ENCODE measurements around the gene NPR3. TPM values are rescaled to one million over a fixed set of nuclear protein-coding genes. Genes with fewer than 3 reads are reported as not detected.
A peak's percentile ranks its signal among the peaks of the same experiment; 100 is the strongest.

The NPR3 gene, protein sequence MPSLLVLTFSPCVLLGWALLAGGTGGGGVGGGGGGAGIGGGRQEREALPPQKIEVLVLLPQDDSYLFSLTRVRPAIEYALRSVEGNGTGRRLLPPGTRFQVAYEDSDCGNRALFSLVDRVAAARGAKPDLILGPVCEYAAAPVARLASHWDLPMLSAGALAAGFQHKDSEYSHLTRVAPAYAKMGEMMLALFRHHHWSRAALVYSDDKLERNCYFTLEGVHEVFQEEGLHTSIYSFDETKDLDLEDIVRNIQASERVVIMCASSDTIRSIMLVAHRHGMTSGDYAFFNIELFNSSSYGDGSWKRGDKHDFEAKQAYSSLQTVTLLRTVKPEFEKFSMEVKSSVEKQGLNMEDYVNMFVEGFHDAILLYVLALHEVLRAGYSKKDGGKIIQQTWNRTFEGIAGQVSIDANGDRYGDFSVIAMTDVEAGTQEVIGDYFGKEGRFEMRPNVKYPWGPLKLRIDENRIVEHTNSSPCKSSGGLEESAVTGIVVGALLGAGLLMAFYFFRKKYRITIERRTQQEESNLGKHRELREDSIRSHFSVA
- 35.8 and 49.7 TPM in 2 replicates for polyA plus RNA-seq (2012; rRNA removed)
- polyA plus RNA-seq (2012; cell fraction: cytosol; rRNA removed): 34.1 and 48.3 TPM in 2 replicates
- polyA plus RNA-seq (2012; cell fraction: nucleus; rRNA removed): 28.9 and 53.2 TPM in 2 replicates

DNA sequence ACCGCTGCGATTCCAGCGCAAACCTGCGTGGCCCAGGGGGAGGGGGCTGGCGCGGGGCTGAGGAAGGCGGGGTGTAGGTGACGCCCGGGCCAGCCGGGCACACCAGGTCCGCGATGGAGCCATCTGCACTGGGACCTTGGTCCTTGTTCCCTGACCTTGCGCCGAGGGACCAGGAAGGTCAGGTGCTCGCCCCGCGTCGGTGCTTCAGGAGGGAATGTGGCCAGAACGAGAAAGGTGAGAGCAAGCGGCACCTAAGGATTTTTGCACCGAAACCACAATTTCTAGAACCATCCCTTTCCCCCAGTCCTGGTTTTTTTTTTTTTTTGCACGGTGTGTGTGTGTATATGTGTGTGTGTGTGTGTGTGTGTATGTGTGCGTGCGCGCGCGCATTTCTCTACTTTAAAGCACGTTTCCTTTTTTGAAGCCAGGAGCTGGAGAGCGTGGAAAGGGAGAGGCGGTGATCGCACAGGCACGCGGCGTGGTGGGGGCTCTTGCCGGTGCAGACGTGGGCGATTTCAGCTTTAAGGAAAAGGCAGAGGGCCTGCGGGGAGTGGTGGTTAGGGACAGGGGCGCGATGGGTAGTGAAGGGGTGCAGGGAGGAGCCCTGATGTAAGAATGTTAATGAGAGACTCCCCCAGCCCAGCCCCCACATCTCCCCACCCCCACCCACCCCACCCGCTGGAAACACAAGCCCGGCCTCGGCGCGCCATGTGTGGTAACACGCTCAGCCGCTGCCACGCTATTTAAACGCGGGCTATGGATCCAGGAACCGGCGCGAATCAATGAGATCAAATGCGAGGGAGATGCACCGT, at the start of gene NPR3:
Gene NPR3 (plus strand): TSS at position 772 of the 812 bp plus-strand sequence. CDS start 456 bp downstream, outside the sequence.
- Histone ChIP-seq H3K79me2 (ENCODE audit: insufficient read depth) (peaks cover 51% of the 10 kb centered on the region), H2AFZ (ENCODE audit: low read depth) (peak within 1 kb of the TSS; percentile 76), H3K9me2 (no peaks in the 10 kb centered on the region), H3K9me3 (no peaks in the 10 kb centered on the region), H3K9ac (peak within 1 kb of the TSS; percentile 91), H3K36me3 (replicated peaks in 1 of 2; ENCODE audit: control insufficient read depth in 1 of 2, insufficient read depth in 2 of 2, low read length in 1 of 2) (peaks cover 0 to 3% of the 10 kb centered on the region in 2 experiments), H4K20me1 (ENCODE audit: insufficient read depth) (no peaks in the 10 kb centered on the region), H3K27me3 (ENCODE audit: insufficient read depth) (no peaks in the 10 kb centered on the region), H3K4me3 (ENCODE audit: low read depth in 2 of 2, low read length in 1 of 2) (peak within 1 kb of the TSS; percentile 65 to 77), H3K4me2 (peak within 1 kb of the TSS; percentile 82), H3F3A (replicated peaks; ENCODE audit: insufficient read depth) (peaks cover 39% of the 10 kb centered on the region), H3K4me1 (ENCODE audit: control insufficient read depth in 1 of 2, insufficient read depth in 2 of 2, low read depth in 1 of 2, low read length in 1 of 2) (peaks cover 6 to 12% of the 10 kb centered on the region in 2 experiments; a peak in 1 of 4 replicates), H3K27ac (ENCODE audit: low read depth in 2 of 2, low read length in 1 of 2) (peak within 1 kb of the TSS; percentile 58 to 95)
- WGBS (ENCODE audit: low lambda C conversion rate): 4% methylated on average over 52 of the region's 55 CpGs
- ChIA-PET POLR2A (no interaction called here), CTCF (interaction anchor here (0.6 to 1.0 kb wide), 3 partner anchors 29 to 711 kb away, joined by 3 read pairs; no protein-coding TSS in a partner anchor)
- DNase-seq: peak; percentile 41
- no peak for TF ChIP-seq EP300 (IDR thresholded peaks at IDR 0.05; ENCODE audit: borderline replicate concordance in 1 of 2, low read depth in 1 of 2, low read length in 1 of 2)
- no peak for TF ChIP-seq RCOR1 (IDR thresholded peaks at IDR 0.05; ENCODE audit: low read length)
- no peak for TF ChIP-seq MXI1 (IDR thresholded peaks at IDR 0.05; ENCODE audit: low read depth, low read length)
- TF ChIP-seq, protein P1, sequence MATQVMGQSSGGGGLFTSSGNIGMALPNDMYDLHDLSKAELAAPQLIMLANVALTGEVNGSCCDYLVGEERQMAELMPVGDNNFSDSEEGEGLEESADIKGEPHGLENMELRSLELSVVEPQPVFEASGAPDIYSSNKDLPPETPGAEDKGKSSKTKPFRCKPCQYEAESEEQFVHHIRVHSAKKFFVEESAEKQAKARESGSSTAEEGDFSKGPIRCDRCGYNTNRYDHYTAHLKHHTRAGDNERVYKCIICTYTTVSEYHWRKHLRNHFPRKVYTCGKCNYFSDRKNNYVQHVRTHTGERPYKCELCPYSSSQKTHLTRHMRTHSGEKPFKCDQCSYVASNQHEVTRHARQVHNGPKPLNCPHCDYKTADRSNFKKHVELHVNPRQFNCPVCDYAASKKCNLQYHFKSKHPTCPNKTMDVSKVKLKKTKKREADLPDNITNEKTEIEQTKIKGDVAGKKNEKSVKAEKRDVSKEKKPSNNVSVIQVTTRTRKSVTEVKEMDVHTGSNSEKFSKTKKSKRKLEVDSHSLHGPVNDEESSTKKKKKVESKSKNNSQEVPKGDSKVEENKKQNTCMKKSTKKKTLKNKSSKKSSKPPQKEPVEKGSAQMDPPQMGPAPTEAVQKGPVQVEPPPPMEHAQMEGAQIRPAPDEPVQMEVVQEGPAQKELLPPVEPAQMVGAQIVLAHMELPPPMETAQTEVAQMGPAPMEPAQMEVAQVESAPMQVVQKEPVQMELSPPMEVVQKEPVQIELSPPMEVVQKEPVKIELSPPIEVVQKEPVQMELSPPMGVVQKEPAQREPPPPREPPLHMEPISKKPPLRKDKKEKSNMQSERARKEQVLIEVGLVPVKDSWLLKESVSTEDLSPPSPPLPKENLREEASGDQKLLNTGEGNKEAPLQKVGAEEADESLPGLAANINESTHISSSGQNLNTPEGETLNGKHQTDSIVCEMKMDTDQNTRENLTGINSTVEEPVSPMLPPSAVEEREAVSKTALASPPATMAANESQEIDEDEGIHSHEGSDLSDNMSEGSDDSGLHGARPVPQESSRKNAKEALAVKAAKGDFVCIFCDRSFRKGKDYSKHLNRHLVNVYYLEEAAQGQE (IDR thresholded peaks at IDR 0.05; ENCODE audit: low read depth, low read length): no peak
- no peak for TF ChIP-seq SIN3A (IDR thresholded peaks at IDR 0.05; ENCODE audit: borderline replicate concordance, low read depth, low read length)
- TF ChIP-seq EZH2phosphoT487 (IDR thresholded peaks at IDR 0.05; ENCODE audit: borderline replicate concordance, low read depth): no peak
- no peak for TF ChIP-seq NRF1 (IDR thresholded peaks at IDR 0.05; ENCODE audit: low read depth, low read length)
- TF ChIP-seq, protein P2, sequence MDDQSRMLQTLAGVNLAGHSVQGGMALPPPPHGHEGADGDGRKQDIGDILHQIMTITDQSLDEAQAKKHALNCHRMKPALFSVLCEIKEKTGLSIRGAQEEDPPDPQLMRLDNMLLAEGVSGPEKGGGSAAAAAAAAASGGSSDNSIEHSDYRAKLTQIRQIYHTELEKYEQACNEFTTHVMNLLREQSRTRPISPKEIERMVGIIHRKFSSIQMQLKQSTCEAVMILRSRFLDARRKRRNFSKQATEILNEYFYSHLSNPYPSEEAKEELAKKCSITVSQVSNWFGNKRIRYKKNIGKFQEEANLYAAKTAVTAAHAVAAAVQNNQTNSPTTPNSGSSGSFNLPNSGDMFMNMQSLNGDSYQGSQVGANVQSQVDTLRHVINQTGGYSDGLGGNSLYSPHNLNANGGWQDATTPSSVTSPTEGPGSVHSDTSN (IDR thresholded peaks at IDR 0.05): no peak
- TF ChIP-seq CHD2 (IDR thresholded peaks at IDR 0.05; ENCODE audit: low read length, partially characterized antibody): no peak
- no peak for TF ChIP-seq RAD21 (IDR thresholded peaks at IDR 0.05; ENCODE audit: low read length)
- TF ChIP-seq, protein P3, sequence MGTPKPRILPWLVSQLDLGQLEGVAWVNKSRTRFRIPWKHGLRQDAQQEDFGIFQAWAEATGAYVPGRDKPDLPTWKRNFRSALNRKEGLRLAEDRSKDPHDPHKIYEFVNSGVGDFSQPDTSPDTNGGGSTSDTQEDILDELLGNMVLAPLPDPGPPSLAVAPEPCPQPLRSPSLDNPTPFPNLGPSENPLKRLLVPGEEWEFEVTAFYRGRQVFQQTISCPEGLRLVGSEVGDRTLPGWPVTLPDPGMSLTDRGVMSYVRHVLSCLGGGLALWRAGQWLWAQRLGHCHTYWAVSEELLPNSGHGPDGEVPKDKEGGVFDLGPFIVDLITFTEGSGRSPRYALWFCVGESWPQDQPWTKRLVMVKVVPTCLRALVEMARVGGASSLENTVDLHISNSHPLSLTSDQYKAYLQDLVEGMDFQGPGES (IDR thresholded peaks at IDR 0.05; ENCODE audit: low read depth, low read length): no peak
- no peak for TF ChIP-seq MEF2A (IDR thresholded peaks at IDR 0.05; ENCODE audit: borderline replicate concordance, low read depth)
- 0 out of 2 replicates have a peak, but pooled peaks have one; percentile 20 for TF ChIP-seq TEAD4 (IDR thresholded peaks at IDR 0.05; ENCODE audit: borderline replicate concordance, insufficient read depth)
- TF ChIP-seq, protein P4, sequence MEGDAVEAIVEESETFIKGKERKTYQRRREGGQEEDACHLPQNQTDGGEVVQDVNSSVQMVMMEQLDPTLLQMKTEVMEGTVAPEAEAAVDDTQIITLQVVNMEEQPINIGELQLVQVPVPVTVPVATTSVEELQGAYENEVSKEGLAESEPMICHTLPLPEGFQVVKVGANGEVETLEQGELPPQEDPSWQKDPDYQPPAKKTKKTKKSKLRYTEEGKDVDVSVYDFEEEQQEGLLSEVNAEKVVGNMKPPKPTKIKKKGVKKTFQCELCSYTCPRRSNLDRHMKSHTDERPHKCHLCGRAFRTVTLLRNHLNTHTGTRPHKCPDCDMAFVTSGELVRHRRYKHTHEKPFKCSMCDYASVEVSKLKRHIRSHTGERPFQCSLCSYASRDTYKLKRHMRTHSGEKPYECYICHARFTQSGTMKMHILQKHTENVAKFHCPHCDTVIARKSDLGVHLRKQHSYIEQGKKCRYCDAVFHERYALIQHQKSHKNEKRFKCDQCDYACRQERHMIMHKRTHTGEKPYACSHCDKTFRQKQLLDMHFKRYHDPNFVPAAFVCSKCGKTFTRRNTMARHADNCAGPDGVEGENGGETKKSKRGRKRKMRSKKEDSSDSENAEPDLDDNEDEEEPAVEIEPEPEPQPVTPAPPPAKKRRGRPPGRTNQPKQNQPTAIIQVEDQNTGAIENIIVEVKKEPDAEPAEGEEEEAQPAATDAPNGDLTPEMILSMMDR (IDR thresholded peaks at IDR 0.05): no peak
- TF ChIP-seq, protein P5, sequence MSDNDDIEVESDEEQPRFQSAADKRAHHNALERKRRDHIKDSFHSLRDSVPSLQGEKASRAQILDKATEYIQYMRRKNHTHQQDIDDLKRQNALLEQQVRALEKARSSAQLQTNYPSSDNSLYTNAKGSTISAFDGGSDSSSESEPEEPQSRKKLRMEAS (IDR thresholded peaks at IDR 0.05; ENCODE audit: low read depth): peak; percentile 88; the same call in 1 of the 2 replicates
- TF ChIP-seq GATA2 (CRISPR knock-in tag; IDR thresholded peaks at IDR 0.05): no peak
- no peak for TF ChIP-seq JUND (IDR thresholded peaks at IDR 0.05)
- peak; percentile 19; the same call in 1 of the 2 replicates for TF ChIP-seq NFIC (IDR thresholded peaks at IDR 0.05; ENCODE audit: borderline replicate concordance)
- TF ChIP-seq TCF12 (IDR thresholded peaks at IDR 0.05): no peak; the same call in 1 of the 2 replicates
